HG02623 (cell line): Measurements from ENCODE around the gene CLPTM1.

Experiments used
- ATAC-seq: cut with Tn5 transposase; IDR thresholded peaks from one replicate; pipeline ENCODE4 v1.9.1; 2021; ENCODE audit warnings: moderate library complexity; ENCODE audit not compliant: unreplicated experiment

Gene CLPTM1

GRCh38 chr19:45008552-45008951, 53.4 kb downstream of the CLPTM1 start:
- ATAC-seq = no peak

DNA sequence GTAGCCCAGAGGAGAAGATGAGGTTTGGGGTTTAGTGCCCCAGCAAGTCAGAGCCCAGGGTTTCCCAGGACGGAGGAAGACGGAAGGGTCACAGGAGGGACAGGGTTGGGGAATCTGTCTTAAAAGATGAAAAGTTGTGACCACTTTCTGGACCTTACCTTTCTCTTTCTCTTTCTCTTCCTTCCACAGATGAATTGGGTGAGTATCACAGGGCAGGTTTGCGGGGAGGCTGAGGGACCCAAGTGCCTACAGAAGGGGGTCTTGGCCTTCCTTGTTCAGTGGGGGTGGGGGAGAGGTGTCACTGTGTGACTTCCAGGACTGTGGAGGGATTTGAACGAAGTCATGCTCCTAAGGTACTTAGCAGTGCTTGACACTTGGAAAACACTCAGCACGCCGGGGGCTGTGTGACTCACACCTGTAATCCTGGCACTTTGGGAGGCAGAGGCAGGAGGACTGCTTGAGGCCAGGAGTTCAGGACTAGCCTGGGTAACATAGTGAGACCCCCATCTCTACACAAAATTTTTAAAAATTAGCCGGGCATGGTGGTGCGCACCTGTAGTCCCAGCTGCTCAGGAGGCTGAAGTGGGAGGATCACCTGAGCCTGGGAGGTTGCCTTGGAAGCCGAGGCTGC, 54.6 kb downstream of the CLPTM1 start:
- ATAC-seq = no peak

DNA sequence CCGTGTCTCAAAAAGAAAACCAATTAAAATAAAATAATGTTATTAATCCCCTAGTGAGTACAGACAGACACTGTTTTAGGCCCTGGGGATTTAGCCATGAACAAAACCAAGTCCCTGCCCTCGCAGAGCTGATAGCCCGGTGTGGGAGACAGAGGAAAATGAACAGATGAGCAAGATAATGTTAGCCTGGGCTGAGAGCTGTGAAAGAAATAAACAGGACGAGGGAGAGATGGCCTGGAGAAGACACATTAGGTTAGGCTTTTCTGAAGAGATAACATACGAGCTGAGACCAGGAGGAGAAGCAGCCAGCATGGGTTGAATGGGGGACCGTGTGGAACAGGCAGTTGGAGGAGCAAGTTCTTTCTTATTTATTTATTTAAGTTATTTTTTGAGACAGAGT, 55.1 kb downstream of the CLPTM1 start:
- no peak for ATAC-seq

- ATAC-seq = no peak
Measured at GRCh38 chr19:45011959-45012358, 56.8 kb downstream of the CLPTM1 start.

DNA sequence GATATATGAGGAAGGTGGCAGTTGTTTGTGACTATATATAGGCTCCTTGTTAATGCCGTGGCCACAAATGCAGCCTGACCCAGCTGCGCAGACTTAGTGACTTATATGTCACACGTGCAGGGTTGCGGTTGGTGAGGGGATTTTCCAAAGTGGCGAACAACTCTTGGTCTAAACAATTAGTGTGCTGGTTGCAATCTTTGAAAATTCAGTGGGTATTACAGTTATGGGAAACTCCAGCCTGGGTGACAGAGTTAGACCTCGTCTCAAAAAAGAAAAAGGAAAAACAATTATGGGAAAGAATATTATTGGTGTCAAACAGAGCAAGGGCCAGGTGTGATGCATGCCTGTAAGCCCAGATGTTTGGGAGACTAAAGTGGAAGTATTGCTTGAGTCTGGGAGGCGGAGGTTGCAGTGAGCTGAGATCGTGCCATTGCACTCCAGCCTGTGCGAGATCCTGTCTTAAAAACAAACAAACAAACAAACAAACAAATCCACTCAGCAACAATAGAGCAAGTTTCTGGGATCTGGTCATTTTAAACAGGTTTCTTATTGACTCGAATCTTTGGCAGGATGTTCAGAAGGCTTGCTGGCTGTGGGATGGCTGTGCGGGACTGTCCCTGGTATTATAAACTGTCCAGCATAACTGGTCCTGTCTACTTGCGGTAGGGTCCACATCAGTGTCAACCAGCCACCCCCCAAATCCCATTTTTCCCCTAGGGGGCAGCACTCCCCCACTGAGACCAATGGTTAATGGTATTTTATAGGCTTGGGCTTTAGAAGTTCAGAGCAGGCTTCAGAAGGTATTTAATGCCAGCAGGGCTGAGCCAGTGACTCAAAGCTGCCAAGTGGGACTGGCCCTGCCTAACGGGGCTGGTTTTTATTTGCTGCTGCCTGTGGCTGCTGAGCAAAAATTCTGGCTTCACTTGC, 61.5 kb downstream of the CLPTM1 start:
- ATAC-seq = peak; percentile 53

DNA sequence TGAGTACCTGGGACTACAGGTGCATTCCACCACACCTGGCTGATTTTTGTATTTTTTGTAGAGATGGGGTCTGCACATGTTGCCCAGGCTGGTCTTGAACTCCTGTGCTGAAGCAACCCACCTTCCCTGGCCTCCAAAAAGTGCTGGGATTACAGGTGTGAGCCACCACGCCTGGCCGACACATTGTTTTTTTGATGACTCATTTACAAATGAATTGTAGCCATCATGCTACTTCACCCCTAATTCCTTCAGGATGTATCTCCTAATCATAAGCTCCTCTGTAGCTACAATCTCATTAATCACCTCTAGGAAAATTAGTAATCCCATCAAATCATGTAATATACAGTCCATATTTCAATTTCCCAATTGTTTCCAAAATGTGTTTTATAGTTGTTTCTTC, 64.0 kb downstream of the CLPTM1 start:
- ATAC-seq = no peak

DNA sequence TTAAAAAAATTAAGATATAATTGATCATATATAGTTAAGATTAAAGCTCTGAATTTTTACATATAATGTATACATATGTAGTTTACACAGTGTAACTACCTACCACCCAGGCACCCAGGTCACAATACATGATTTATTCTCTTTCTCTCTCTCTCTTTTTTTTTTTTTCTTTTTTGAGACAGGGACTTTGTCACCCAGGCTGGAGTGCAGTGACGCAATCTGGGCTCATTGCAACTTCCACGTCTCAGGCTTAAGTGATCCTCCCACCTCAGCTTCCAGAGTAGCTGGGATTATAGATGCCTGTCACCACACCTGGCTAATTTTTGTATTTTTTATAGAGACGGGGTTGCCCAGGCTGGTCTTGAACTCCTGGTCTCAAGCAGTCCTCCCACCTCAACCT, 64.9 kb downstream of the CLPTM1 start:
- ATAC-seq = no peak

- no peak for ATAC-seq
Measured at GRCh38 chr19:45021971-45022370, 66.8 kb downstream of the CLPTM1 start.

GRCh38 chr19:45023048-45023447, 67.9 kb downstream of the CLPTM1 start:
- no peak for ATAC-seq

DNA sequence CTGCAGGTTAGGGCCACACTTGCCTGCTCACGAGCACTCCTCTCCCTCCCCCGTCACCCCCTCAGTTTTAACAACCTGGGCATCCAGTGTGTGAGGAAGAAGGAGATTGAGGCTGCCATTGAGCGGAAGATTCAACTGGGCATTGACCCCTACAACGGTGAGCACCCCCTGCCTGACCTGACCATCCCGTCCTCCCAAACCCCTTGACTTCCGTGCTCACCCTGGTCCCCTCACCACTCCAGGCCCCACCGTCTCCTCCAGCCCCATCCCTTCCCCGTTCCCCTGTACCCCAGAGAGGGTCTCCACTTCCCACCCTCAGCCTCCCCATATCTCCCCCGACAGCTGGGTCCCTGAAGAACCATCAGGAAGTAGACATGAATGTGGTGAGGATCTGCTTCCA, 70.1 kb downstream of the CLPTM1 start:
- no peak for ATAC-seq

DNA sequence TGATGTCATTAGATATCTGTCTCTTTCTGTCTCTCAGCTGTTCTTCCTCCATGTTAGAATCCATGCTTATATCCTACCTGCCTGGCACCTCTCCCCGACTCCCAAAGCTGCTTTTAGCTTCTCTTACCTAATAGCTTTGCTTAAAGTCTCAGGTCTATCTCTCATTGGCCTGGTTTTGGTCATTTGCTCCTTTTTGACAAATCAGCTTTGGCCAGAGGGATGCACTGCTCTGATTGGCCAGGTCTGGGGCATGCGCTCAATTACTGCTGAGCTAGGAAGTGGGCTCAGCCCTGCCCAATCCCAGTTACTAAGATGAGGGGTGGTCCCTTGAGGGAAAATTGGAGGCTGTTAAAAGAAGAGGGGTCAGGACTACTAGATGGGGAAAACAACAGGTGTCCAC, 72.2 kb downstream of the CLPTM1 start:
- no peak for ATAC-seq

DNA sequence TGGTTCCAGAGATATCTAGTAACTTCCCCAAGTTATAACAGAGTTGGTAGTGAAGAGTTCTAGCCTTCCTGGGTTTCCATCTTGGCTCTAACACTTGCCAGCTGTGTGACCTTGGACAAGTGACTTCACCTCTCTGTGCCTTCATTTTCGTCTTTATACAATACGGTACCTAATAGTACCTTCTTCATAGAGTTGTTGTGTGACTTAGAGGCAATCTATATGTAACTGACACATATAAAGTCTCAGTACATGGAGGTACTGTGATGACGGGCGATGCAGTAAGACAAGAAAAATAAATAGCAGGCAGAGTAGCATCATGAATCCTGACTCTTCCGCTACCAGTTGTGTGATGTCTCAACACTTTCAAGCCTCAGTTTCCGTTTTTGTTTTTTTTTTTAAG, 75.6 kb downstream of the CLPTM1 start:
- ATAC-seq = no peak

DNA sequence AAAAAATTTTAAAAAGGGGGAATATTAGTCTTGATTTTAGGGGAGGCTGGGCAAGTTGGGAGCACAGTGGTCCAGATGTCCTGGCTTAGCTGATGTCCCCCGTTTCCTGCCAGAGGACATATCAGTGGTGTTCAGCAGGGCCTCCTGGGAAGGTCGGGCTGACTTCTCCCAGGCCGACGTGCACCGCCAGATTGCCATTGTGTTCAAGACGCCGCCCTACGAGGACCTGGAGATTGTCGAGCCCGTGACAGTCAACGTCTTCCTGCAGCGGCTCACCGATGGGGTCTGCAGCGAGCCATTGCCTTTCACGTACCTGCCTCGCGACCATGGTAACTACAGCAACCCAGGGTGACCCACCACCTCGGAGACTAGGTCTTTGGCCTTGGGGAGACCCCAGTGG, 77.2 kb downstream of the CLPTM1 start:
- ATAC-seq = no peak

DNA sequence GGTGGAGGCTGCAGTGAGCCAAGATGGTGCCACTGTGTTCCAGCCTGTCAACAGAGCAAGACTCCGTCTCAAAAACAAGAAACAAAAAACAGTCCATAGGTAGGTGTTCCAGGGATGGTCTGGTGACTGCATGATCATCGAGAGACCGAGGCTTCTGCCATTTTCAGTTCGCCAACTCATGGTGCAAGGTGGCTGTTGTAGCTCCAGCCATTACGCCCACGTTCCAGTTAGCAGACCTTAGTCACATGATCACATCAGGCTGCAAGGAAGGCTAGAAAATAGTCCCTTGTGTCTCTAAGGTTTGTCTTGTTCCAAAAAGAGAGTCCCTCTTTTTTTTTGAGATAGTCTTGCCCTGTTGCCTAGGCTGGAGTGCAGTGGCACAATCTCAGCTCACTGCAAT, 80.6 kb downstream of the CLPTM1 start:
- no peak for ATAC-seq

DNA sequence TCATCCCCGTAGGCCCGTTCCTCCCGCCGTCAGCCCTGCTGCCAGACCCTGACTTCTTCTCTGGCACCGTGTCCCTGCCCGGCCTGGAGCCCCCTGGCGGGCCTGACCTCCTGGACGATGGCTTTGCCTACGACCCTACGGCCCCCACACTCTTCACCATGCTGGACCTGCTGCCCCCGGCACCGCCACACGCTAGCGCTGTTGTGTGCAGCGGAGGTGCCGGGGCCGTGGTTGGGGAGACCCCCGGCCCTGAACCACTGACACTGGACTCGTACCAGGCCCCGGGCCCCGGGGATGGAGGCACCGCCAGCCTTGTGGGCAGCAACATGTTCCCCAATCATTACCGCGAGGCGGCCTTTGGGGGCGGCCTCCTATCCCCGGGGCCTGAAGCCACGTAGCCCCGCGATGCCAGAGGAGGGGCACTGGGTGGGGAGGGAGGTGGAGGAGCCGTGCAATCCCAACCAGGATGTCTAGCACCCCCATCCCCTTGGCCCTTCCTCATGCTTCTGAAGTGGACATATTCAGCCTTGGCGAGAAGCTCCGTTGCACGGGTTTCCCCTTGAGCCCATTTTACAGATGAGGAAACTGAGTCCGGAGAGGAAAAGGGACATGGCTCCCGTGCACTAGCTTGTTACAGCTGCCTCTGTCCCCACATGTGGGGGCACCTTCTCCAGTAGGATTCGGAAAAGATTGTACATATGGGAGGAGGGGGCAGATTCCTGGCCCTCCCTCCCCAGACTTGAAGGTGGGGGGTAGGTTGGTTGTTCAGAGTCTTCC, 82.4 kb downstream of the CLPTM1 start:
- no peak for ATAC-seq

- ATAC-seq = peak; percentile 89
Measured at GRCh38 chr19:45038931-45039893, 84.0 kb downstream of the CLPTM1 start, which contains the start of gene CLASRP. Gene CLASRP, plus strand, starts transcription at chr19:45039045. Its CDS starts 1,168 bp downstream, at chr19:45040213.

DNA sequence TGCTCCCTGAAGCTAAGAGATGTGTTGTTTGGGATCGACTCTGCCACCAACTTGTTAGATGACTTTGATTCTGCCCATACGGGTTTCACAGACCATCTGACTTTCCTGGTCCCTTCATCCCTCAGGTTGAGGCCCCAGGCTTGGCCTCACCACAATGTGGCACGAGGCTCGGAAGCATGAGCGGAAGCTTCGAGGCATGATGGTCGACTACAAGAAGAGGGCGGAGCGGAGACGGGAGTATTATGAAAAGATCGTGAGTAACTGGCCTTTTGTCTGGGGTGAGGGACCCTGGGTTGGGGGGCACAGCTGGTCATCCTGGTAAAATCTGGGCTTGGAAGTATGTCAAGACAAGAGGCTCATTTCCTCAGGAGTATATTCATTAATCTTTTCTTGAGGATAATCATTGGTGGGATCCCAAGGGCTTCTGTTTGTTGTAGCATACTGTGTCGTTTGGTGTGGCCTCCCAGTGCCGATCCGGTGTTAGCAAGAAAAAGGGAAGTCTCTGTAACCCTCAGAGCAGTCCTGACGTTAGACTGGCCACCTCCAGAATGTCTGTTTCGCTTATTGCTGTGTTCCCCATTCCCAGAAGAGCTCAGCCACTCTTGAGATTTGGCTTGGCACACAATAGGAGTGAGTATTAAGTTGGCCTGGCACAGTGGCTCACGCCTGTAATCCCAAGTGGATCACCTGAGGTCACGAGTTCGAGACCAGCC, 85.0 kb downstream of the CLPTM1 start:
- ATAC-seq = no peak

DNA sequence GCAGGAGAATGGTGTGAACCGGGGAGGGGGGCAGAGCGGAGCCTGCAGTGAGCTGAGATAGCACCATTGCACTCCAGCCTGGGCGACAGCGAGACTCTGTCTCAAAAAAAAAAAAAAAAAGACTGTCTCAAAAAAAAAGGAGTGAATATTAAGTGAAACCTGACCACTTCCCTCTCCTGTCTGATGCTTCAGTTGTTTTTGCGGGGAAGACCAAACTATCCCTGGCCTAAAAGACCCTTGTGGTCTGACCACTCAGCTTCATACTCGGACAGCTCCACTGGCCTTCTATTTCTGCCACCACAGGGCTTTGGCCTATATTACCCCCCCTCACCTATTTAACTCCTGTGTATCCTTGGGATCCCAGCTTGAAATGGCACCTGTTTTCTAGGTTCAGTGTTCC, 85.9 kb downstream of the CLPTM1 start:
- ATAC-seq = no peak
